Psoas muscle (tissue), 8 donors: ENCODE results near the gene OGFOD1. TPM values are rescaled to one million over a fixed set of nuclear protein-coding genes. Genes with fewer than 3 reads are reported as not detected.

Experiments used
- ATAC-seq, 4 donors: fragments of 200-7000 bp; cut with Tn5 transposase; one replicate each; pipeline ENCODE4 v1.9.1; 2020; ENCODE audit warnings: moderate library complexity in 3 of 4, mild to moderate bottlenecking in 2 of 4
- DNase-seq, 2 donors: peaks; one replicate each; pipeline ENCODE4 v3.0.0-alpha.2; 2020
- H3K27ac ChIP-seq: fragments of 200-600 bp; one replicate; pipeline ENCODE4 v1.8.0; 2022
- H3K27me3 ChIP-seq, 3 donors: fragments of 200-600 bp in 1 of 3; one replicate each; pipeline versions ENCODE4 v1.6.1 to v1.8.0; 2013 to 2022; ENCODE audit warnings: low read length in 2 of 3, mild to moderate bottlenecking in 2 of 3, moderate library complexity in 1 of 3; ENCODE audit not compliant: insufficient read depth in 3 of 3
- H3K36me3 ChIP-seq, 2 donors: fragments of 200-600 bp in 1 of 2; one replicate each; pipeline versions ENCODE4 v1.6.1 to v1.8.0; 2013 to 2022; ENCODE audit warnings: low read depth in 1 of 2, mild to moderate bottlenecking in 1 of 2, moderate library complexity in 1 of 2; ENCODE audit not compliant: insufficient read depth in 1 of 2
- H3K4me1 ChIP-seq: fragments of 200-600 bp; one replicate; pipeline ENCODE4 v1.8.0; 2022
- H3K4me3 ChIP-seq: fragments of 200-600 bp; one replicate; pipeline ENCODE4 v1.8.0; 2022; ENCODE audit warnings: mild to moderate bottlenecking
- H3K9me3 ChIP-seq: fragments of 200-600 bp; one replicate; pipeline ENCODE4 v1.8.0; 2022
- CTCF ChIP-seq: fragments of 200-600 bp; IDR thresholded peaks from one replicate; pipeline ENCODE4 v1.8.0; 2022; ENCODE audit warnings: antibody characterized with exemption
- WGBS, 3 donors: extraction: QIAGEN DNeasy Blood & Tissue Kit; methylation state at CpG; one replicate each; pipeline versions ENCODE4 v1.1.6 to v1.1.7; 2013; 5-methylcytosine and 5-hydroxymethylcytosine counted together
- intact Hi-C, 2 donors: fragments of 100-400 bp; cut with DNase I; formaldehyde crosslinking; loops; one replicate each; pipeline versions ENCODE4 v1.11.0 to v1.14.2; 2022
- polyA plus RNA-seq, 3 donors: library from polyadenylated mRNA; stranded (reverse); fragments of 200-250 nt; gene quantifications; one replicate each; pipeline ENCODE4 v1.2.3, GENCODE V29; 2013
- total RNA-seq, 4 donors: library from RNA; stranded (reverse); fragmentation: NEBNext Ultra II Directional in 2 of 4; extraction: Animal tissue kit (Norgen Biotek cat#: 25700) in 2 of 4; gene quantifications; one replicate each; pipeline versions ENCODE4 v1.2.1 to v1.2.4, GENCODE V29; 2021 to 2023
- donor health status: healthy with polysubstance abuse.
- donor health status: DM: no; HTN: no; CAD: no; lungs with moderate emphysema.
- donor health status: Bipolar disorder and iron deficiency.
- donor health status: healthy.
- donor health status: DM: yes; HTN: yes; CAD: no.
- donor health status: DM: no; HTN: no; CAD: no.
- donor health status: DM: no; HTN: no; CAD: no.
- donor health status: DM: yes; HTN: yes; CAD: no.

Gene OGFOD1
- total and polyA plus RNA-seq, 7 donors, result 40.9 to 100 (median 65.0) TPM

DNA sequence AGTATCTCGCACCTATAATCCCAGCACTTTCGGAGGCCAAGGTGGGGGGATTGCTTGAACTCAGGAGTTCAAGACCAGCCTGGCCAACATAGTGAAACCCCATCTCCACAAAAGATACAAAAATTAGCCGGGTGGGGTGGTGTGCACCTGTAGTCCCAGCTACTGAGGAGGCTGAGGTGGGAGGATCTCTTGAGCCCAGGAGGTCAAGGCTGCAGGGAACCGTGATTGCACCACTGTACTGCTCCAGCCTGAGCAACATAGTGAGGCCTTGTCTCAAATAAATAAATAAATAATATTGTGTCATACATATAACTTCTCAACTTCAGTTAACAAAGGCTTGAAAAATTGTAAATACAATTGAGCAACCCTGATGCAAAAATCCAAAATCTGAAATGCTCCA lies 34.2 kb upstream of the OGFOD1 start:
- intact Hi-C loops, result no loop called here
- Histone ChIP-seq H3K4me1 (peaks cover 48% of the 10 kb centered on the region), H3K9me3 (no peaks in the 10 kb centered on the region), H3K4me3 (no peak overlapping the region), H3K36me3 (peaks cover 3 to 19% of the 10 kb centered on the region in 2 donors), H3K27me3 (no peaks in the 10 kb centered on the region), H3K27ac (no peak overlapping the region)
- TF ChIP-seq CTCF, result no peak
- WGBS, 3 donors, result 97 to 99% (median 97%) methylated on average over 4 of the region's 4 CpGs
- no peak for ATAC-seq
- DNase-seq, result no peak

DNA sequence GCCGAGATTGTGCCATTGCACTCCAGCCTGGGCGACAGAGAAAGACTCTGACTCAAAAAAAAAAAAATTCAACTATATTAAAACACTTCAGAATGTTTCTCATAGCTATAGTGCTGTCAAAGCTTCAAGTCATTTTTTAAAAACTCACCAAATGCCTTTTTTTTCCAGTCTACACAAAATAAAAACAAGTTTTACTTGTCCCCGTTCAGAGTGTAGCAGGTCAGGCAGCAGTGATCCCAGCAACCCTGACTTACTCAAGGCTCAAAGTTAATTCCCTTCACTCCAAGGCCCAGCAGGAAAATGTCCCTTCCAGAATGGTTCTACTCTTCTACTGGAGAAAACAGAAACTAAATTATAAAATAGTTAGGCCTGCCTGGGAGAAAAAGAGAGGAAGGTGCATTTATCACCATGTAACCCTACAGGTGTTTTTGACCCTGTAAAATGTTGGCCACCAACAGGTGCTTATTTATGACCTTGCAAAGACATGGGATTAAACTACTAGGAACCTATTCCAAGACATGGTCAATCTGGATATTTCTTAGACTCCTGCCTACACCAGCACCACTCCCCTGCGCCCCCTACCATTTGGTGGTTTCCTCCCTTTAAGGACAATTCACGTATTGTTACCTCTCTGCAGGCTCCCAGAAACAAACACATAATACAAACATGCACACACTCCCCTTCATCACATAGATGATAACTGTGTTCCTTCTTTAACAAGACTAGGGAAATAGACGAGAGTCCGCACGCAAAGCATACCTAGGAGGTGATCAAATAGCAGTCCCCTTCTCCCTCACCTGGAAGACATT lies 31.4 kb upstream of the OGFOD1 start:
- Histone ChIP-seq H3K4me3 (no peak overlapping the region), H3K27me3 (no peaks in the 10 kb centered on the region), H3K4me1 (peaks cover 54% of the 10 kb centered on the region), H3K9me3 (no peaks in the 10 kb centered on the region), H3K36me3 (no peaks in the 10 kb centered on the region), H3K27ac (no peak overlapping the region)
- WGBS, 3 donors, result 80 to 92% (median 81%) methylated on average over 8 of the region's 8 CpGs
- no peak for TF ChIP-seq CTCF
- ATAC-seq (no peak), DNase-seq (no peak)
- intact Hi-C loops, result no loop called here

- no peak for TF ChIP-seq CTCF
- intact Hi-C loops, result no loop called here
- H3K27me3 ChIP-seq, result no peaks in the 10 kb centered on the region
- no peak overlapping the region for H3K27ac ChIP-seq
- ATAC-seq, result no peak
- H3K4me3 ChIP-seq, result no peak overlapping the region
- H3K9me3 ChIP-seq, result no peaks in the 10 kb centered on the region
- peaks cover 47% of the 10 kb centered on the region for H3K4me1 ChIP-seq
- DNase-seq, result no peak
- H3K36me3 ChIP-seq, result no peaks in the 10 kb centered on the region
These were observed 30.7 kb upstream of the OGFOD1 start for GRCh38 chr16:56420613-56421012.

GRCh38 chr16:56421313-56421712 lies 30.0 kb upstream of the OGFOD1 start:
- intact Hi-C loops, result no loop called here
- no peak for TF ChIP-seq CTCF
- no peaks in the 10 kb centered on the region for H3K9me3 ChIP-seq
- H3K4me1 ChIP-seq, result peaks cover 40% of the 10 kb centered on the region
- H3K36me3 ChIP-seq, result no peaks in the 10 kb centered on the region
- H3K27me3 ChIP-seq, result no peaks in the 10 kb centered on the region
- no peak for DNase-seq
- no peak overlapping the region for H3K4me3 ChIP-seq
- 83 to 93% (median 85%) methylated on average over 2 of the region's 2 CpGs for WGBS, 3 donors
- ATAC-seq, result no peak
- H3K27ac ChIP-seq, result no peak overlapping the region
